Measurements from ENCODE around the gene PAMR1. TPM values are rescaled to one million over a fixed set of nuclear protein-coding genes. Genes with fewer than 3 reads are reported as not detected.

Gene PAMR1
- polyA plus RNA-seq, 3 donors, result 4.7 to 7.7 (median 5.9) TPM

- DNase-seq (ENCODE audit: extremely low read depth in 1 of 11, low read depth in 9 of 11, low spot score in 4 of 11), result no peak
Observed at GRCh38 chr11:35389897-35390465, 135.4 kb downstream of the PAMR1 start.

- no peak for DNase-seq (ENCODE audit: extremely low read depth in 1 of 11, low read depth in 9 of 11, low spot score in 4 of 11)
Observed at GRCh38 chr11:35389112-35389511, 136.3 kb downstream of the PAMR1 start.

- no peak for DNase-seq (ENCODE audit: extremely low read depth in 1 of 11, low read depth in 9 of 11, low spot score in 4 of 11)
Observed at GRCh38 chr11:35388061-35388460, 137.4 kb downstream of the PAMR1 start.

- no peak for DNase-seq (ENCODE audit: extremely low read depth in 1 of 11, low read depth in 9 of 11, low spot score in 4 of 11)
Observed at GRCh38 chr11:35387111-35387982, 138.1 kb downstream of the PAMR1 start.

GRCh38 chr11:35383953-35384352 lies 141.5 kb downstream of the PAMR1 start:
- no peak for DNase-seq (ENCODE audit: extremely low read depth in 1 of 11, low read depth in 9 of 11, low spot score in 4 of 11)

Other genes starting within 250 kb of the PAMR1 start
- gene SLC1A2, start 106.1 kb downstream of the PAMR1 start, polyA plus RNA-seq (ENCODE audit: insufficient read length in 3 of 3), result under 1 TPM; 0.47 to 0.64 (median 0.58) TPM
- 10 to 100 TPM; 17.5 to 22.0 (median 17.9) TPM for gene FJX1, start 92.8 kb upstream of the PAMR1 start, polyA plus RNA-seq (ENCODE audit: insufficient read length in 3 of 3)
- 10 to 100 TPM; 88.7 to 95.1 (median 88.8) TPM for gene TRIM44, start 137.2 kb upstream of the PAMR1 start, polyA plus RNA-seq (ENCODE audit: insufficient read length in 3 of 3)